HG03520 (cell line): Measurements from ENCODE around the gene CCSER1.

ENCODE experiments used
- ATAC-seq: cut with Tn5 transposase; IDR thresholded peaks from one replicate; pipeline ENCODE4 v1.9.1; 2021; ENCODE audit warnings: mild to moderate bottlenecking, moderate library complexity; ENCODE audit not compliant: unreplicated experiment

The CCSER1 gene

DNA sequence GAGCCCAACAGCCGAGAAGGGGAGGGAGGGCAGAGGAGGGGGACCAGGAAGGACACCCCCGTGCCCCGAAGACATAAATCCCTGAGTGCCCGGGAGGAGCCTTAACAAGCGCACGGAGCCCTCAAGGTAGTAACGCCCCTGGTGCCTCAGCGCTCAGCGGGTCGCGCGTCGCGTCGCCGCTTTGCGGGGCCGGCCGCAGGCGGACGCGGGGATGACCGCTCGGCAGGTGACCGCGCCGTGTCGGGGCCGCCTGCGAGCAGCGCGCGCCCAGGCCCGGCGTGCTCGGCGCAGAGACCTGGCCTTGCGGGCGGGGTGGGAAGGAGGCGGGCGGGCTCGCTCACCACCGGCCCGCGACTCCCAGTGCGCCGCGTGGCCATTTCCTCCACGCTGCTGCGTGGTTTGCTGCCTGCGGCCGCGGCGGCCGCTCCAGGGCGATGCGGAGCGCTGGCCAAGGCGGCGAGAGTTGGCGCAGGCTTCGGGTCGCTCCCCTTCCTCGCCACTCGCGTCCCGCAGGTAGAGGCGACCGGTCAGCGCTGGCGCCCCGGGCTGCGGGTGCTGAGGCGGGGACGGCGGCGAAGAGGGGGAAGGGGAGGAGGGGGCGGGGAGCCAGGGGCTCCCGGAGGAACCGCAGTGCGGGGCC lies 632 bp downstream of the CCSER1 start:
- ATAC-seq, result peak; percentile 11

DNA sequence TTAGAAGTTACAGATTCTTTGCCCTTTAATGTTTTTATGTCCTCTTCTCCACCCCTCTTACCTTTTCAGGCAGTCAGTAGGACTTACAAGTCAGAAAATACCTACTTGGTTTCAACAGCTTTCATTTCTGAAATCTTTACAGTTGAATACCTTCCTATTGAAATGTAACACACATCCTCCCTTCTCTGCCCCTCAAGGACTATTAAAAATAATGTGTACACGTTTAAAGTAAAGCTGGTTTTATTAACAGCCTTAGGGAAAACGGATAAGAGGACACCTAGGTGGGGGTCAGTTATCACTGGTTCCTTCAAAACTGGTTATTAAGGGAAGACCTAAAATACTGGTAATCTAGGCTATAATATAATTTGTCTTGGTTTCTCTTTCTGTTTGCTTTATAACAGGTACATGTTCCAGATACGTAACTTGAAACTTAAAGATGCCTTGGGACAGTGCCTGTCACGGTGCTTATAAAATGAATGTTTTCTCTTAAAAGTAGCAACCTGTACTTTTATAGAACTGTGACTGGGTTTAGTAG lies 1.8 kb downstream of the CCSER1 start:
- ATAC-seq, result no peak

DNA sequence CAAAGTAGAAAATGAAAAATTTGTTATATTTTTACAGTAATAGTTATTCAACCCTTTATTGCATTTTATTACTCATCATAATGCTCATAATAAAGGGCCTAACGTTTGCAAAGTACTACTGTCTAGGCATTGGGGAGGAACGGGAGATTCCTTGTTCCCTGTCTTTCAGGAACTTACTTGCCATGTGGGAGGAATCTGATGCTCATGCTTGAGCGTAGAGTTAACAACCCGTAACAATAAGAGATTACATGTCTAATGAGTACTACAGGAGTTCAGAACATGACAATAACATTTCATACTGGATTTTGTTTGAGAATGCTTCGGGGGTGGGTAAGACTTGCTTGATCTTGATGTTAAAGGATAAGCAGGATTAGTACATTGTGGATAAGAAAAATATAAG lies 2.9 kb downstream of the CCSER1 start:
- no peak for ATAC-seq

DNA sequence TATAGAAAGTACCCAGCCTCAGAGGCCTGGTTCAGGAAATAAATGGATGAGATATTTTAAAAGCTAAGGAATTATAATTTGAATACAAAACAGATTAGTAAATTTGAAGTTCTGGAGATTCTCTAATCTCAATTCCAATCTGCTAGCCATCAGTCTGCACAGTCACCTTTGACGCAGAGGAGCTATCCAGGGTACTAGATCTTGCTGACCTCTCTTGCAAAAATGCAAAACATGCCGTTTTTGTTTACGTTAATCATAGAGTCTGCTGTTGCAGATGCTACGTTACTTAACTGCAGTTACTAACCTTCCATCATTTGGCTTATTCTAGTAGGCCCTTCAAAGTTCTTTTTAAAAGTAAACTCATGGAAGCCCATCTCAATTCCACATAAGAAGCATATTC lies 10.4 kb downstream of the CCSER1 start:
- ATAC-seq, result no peak

DNA sequence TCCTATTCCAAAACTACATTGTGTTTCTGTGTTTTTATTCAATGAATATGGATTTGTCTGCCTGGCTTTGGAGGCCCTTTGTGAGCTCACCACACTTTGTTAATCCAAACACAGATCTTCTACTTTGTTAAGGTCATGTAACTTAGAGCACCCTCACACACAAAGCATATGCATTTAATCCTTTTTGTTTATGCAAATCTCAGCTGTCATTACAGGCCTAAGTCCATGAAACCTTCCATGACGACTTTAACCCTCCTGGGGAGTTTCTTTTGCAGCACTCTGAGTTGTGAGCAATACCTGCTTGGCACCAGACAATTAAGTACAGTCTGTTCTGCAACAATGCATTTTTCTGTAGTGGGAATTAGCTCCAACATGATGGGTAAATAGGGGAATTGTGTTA lies 14.9 kb downstream of the CCSER1 start:
- ATAC-seq, result no peak

DNA sequence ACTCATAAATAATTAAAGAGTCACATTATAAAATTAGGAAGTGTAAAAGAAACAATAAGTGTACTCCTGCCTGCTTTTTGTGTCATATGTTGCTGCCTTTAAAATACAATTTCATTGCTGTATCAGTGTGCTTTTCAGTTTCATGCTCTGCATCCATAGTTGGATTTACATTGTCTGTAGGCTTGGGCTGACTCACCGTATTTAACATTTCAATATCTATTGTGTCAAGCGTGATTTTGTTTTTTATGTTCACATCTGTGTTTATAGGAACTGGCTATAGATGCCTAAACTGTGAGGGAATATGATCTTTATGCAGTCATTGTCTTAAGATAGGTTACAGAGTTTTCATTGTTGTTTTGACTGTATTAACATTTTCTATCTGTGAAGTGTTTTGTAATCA lies 18.1 kb downstream of the CCSER1 start:
- ATAC-seq, result no peak

DNA sequence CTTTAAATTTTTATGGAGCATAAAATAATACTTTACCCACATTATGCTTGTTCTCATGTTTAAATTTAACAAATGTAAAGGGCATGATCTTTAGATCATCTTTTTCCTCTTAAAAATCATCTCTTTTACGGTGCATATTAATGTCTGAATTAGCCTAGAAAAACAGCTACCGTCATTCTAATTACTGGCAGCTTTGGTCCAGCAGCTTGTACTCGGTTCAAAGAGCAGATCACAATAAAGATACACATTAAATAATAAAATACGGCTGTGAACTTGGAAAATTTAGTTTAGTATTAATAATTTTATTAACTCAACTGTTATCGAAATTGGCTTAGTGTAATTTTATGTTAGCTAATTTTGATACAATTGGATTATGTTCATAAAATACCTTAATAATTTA lies 19.1 kb downstream of the CCSER1 start:
- ATAC-seq, result no peak

DNA sequence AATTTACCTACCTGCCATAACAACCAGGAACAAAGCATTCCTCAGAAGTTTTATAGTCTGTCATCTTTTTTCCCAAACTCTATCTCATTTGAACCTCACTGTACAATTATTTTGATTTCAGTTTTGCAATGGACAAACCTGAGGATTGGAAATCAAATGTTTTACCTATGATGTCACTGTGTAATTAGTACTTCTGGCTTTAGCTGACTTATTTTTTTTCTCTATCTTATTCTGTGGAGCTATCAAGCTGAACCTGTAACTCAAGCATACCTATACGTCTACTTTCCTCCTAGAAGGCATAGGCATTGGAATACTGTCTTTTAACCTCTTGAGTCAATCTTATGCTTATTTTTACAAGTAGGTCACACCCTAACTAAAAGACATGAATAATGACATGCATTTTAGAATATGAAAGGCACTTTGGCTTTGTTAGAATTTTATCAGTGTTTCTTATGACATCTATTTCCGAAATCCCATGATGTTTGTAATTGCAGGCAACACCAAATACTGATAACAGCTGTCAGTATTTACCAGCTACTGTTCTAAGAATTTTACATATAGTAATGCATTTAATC lies 21.5 kb downstream of the CCSER1 start:
- no peak for ATAC-seq

DNA sequence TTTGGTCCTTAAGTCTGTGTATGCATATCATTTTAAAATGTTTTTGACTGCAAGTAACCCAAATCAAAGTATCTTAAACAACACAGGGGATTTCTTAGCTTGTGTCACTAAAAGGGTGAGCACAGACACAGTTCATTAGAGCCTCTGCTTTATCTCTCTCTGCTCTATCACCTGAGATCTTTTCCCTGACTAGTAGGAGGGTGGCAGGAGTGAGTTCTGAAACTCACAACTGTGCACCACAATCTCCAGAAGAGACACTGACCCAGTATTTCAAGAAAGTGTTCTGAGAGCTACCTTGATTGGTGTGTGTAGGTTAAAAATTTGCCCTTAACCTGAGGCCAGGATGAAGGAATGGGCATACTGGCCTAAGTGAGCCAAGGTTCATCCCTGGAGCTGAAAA lies 24.8 kb downstream of the CCSER1 start:
- no peak for ATAC-seq

DNA sequence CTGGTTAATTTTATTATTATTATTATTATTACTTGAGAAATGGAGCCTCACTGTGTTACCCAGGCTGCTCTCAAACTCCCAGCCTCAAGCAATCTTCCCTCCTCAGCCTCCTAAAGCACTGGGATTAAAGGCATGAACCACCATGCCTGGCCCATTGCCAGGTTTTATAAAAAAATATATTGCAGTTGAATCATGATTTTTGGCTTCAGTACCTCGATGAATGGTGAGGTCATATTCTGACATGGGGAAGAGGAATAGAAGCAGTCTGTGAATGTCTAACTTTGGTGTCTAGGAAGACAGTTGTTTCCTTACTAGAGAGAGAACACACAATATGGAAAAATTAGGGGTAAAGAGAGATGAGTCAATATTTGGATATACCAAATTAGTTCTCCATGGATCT lies 32.0 kb downstream of the CCSER1 start:
- ATAC-seq, result no peak

DNA sequence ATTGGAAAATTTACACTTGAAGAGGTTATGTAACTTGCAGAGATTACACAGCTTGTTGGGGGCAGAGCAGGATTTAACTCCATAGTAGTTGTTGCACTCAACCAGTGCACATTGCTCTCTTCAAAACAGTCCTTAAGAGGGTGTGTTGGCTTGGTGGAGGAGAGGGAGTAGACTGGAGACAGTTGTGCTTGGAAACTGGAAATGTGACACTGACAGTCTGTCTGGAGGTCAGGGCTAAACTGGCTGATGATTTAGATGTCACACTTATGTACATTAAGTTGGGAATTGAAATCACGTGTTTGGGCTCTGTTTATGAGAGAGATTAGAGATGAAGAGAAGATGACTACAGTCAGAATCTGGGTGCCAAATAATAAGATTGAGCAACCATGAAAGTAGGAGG lies 32.9 kb downstream of the CCSER1 start:
- no peak for ATAC-seq

DNA sequence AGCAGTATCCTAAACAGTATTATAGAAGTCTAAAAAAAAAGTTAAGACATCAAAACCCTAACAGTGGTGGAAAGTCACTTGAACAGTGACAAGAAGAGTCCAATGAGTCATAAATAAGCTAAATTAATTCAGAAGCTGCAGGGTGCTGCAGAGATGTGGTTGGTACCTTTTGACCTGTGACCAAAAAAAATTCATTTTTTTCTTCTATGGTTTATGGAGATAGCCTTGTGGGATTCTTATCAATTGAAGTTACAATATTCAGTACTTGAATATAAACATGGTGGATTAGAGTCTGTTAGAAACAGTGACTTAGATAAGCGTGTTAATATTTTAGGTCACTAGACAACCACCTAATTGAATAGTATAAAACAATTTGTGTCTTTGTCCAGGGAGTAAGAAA lies 35.4 kb downstream of the CCSER1 start:
- ATAC-seq, result no peak

DNA sequence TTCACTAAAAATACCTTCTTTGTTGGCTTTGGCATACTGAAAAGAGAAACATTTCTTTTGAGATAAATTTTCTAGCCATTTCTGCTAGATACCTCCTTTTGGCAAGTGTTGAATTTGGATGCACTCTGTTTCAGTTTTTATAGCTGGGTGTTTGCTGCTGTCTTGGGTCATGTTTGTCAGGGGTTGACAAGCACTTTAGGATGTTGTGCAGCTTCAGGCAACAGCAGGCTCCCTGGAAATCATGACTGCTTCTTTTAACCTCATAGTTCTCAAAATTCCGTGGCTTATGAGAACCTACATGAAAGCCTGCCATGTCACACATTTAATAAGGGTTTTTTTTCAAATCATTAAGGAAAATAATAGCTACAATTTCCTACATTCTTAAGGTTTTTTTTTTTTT lies 36.7 kb downstream of the CCSER1 start:
- no peak for ATAC-seq

DNA sequence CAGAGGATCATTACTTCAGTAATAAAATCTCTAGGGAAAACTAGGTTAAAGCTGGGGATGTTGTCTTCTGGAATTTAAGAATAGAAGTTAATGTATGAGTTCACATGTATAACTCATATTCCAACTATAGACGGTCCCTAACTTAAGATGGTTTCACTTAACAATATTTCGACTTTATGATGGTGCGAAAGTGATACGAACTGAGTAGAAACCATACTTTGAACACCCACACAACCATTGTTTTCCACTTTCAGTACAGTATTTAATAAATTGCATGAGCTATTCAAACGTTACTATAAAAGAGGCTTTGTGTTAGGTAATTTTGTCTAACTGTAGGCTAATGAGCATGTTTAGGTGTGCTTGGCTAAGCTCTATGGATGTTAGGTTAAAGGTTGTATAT lies 38.7 kb downstream of the CCSER1 start:
- ATAC-seq, result no peak

DNA sequence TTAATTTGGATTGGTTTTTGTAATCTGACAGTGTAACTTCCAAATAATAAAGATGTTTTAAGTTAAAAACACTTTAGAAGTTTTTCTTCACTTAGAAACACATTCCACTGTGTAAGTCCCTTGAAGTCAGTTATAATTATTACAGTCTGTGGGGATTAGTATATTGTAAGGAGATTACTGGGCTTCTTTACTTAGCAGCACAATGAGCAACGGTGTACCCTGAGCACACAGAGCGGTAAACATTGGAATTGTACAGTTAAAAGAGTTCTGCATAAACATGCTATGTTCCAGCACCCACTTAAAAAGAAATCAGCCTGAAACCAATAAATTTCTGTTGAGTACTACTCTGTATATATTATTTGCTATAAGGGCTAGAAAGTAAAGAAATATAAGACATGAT lies 44.3 kb downstream of the CCSER1 start:
- no peak for ATAC-seq

DNA sequence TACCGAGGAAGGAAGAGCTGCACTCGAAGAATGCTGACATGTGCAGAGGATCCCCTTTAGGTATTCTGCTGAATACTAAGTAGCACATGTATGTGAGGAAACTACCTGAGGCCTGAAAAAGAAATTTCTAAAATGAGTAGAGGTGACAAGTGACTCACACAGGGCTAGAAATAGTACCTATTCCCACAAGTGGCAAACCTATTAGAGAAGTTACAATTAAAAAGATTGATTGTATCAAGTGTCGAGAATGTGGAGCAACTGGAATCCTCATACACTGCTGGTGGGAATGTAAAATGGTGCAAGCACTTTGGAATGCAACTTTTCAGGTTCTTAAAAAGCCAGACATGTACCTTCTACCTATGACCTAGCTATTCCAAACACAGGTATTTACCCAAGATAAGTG lies 47.4 kb downstream of the CCSER1 start:
- no peak for ATAC-seq

DNA sequence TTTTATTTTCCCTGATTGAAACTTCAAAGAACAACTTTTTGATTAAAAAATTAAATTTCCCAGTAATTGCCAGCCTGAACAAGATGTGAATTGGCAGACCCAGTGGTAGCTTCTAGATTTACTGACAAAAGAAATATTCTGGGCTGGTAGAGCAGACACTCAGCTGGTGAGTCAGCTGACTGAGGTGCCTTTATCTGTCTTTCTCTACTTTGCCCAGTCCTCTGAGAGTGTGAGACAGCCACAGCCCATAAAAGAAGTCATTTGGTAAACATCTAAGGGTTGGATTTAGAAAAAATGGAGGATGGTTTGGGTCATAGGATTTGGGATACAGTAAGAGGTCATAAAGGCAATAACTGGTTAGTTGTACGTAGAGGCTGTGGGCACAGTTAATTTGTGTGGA lies 54.5 kb downstream of the CCSER1 start:
- no peak for ATAC-seq

DNA sequence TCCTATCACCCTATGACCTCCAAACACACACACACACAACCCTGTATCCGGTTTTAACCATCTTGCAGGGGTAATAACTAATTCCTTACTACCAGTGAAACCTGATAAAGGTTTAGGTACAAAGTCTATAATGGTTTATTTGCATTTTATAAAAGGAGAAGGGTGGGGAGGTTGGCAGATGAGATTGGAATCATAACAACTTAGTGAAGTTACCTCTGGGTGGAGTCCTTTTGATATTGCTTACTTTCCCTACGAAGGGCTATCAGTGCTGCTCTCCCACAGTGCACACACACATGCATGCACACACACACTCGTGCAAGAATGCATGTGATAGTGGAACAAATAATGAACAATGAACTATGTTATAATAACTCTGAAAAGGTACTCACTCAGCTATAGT lies 56.1 kb downstream of the CCSER1 start:
- no peak for ATAC-seq

DNA sequence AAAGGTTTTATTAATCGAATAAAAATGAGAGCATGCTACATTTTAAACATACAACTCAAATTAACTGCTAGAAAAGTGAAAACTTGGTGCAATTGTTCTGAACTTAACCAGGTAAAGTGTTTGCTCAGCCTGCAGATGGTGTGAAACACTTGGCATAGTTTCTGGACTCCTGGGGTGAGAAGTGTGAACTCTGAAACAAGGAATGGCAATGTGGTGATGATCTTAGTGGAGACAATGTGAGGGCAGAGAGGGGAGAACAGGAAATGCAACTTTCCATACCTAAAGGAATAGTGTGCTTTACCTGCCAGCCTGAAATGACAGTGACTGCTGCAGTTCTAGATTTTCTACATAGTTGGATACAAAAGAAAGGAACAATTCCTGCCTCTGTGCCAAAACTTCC lies 57.4 kb downstream of the CCSER1 start:
- no peak for ATAC-seq

DNA sequence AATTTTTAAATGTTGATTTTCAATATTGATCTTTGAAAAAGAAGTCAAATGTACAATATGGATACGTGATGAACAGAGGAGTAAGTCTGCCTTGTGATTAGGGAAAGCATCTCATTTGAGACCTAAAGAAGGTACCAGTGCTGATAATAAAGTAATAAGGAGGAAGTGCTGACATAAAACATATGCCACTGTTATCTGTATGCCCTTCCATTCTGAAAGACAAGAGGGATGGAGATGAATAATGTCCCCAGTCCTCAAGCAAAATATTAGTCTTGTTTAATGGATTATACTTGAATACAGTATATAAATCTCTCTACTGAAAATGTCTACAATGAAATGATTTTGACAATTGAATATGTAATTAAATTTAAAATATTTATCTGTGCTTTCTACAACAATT lies 58.2 kb downstream of the CCSER1 start:
- no peak for ATAC-seq

DNA sequence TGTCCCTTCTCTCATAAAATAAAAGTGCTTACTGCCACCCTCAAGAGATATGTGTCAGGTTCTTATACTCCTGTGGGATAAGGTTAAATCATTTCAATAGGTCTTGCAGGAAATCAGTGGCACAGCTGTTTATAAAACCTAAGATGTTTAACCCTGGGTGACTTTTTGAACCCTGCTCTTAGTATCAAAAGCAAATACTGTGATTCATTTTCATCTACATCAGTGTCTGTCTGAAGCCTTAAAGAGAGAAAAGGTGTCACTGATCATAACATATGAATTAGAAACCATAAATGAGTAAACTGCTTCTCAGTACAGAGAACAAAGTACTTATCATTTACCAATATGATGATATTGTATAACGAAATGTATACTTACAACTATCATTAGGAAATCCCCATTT lies 59.0 kb downstream of the CCSER1 start:
- no peak for ATAC-seq

DNA sequence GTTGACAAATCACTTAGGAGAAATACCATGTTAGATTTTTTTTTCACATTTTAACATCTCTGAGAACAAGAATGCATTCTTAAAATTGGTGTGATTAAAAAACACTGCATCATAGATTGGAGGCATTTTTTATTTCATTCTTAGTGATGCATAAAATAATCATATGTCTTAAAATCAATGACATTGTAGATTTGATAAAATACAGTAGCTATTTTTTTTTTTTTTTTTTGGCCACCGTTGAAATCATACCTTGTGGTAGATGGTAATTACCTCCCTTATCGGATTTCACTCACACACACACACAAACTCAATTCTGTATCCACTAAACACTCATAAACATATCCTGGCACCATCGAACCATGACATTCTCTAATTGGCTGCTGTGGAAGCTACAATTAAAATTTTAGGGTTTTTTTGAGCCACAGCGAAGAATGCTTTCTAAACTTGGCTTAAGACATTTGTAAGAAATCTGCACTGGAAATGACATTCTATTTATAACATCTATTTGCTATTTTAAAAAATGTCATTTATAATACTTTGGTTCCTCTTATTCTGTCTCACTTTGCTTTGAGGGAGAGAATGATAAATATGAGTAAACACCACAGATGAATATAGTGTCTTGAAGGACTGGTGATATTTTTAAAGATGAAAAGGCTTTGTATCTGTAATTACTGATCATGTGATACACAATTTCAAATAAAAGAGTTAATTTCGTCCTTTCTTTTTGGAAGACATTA lies 60.1 kb downstream of the CCSER1 start:
- ATAC-seq, result peak; percentile 52
